SK-N-SH (cell line): ENCODE data around the gene DIAPH2. TPM values are rescaled to one million over a fixed set of nuclear protein-coding genes. Genes with fewer than 3 reads are reported as not detected.

Experiments used
- CTCF ChIA-PET: fragments of 300-600, 350-600 bp; formaldehyde crosslinking; extraction: SDS; loops from one replicate; lab custom pipeline; 2021; lab: Yijun Ruan, JAX
- POLR2A ChIA-PET: fragments of 350-600 bp; sonication (Branson Sonifier 250); formaldehyde crosslinking; extraction: SDS; loops from one replicate; lab custom pipeline; 2020; ENCODE audit warnings: antibody characterized with exemption, inconsistent platforms; lab: Yijun Ruan, JAX
- DNase-seq: peaks from one replicate; pipeline ENCODE4 v3.0.0; 2012
- H2AFZ ChIP-seq: fragments of 200-600 bp; sonication (generic); 2 replicates; pipeline ENCODE4 v1.8.1; 2016; ENCODE audit warnings: antibody characterized with exemption, mild to moderate bottlenecking, low read depth
- H3F3A ChIP-seq: fragments of 200-600 bp; sonication (generic); replicated peaks from 2 replicates; pipeline ENCODE3; 2016; ENCODE audit warnings: antibody characterized with exemption, mild to moderate bottlenecking; ENCODE audit not compliant: insufficient read depth
- H3K27ac ChIP-seq, 2 experiments: fragments of 200-500 bp in 1 of 2; fragments of 200-600 bp in 1 of 2; sonication (Bioruptor generic) in 1 of 2; sonication (generic), shearing (Covaris generic) in 1 of 2; 2 replicates each; pipeline versions ENCODE4 v1.5.1 to v1.6.1; 2014 to 2016; ENCODE audit warnings: low read depth in 2 of 2, inconsistent platforms in 1 of 2, low read length in 1 of 2, mild to moderate bottlenecking in 1 of 2, mixed read lengths in 1 of 2
- H3K27me3 ChIP-seq: fragments of 200-600 bp; sonication (generic), shearing (Covaris generic); 2 replicates; pipeline ENCODE4 v1.6.1; 2016; ENCODE audit warnings: mixed run types; ENCODE audit not compliant: insufficient read depth
- H3K36me3 ChIP-seq, 2 experiments: fragments of 200-500 bp in 1 of 2; fragments of 200-600 bp in 1 of 2; sonication (Bioruptor generic) in 1 of 2; sonication (generic) in 1 of 2; replicated peaks in 1 of 2; 2 replicates each; pipeline versions ENCODE3 to v1.5.1; 2014 to 2016; ENCODE audit warnings: low read length in 1 of 2, mild to moderate bottlenecking in 1 of 2; ENCODE audit not compliant: insufficient read depth in 2 of 2, control insufficient read depth in 1 of 2
- H3K4me1 ChIP-seq, 2 experiments: fragments of 200-500 bp in 1 of 2; fragments of 200-600 bp in 1 of 2; sonication (Bioruptor generic) in 1 of 2; sonication (generic), shearing (Covaris generic) in 1 of 2; 2 replicates each; pipeline versions ENCODE4 v1.5.1 to v1.6.1; 2014 to 2016; ENCODE audit warnings: low read depth in 1 of 2, low read length in 1 of 2, mixed run types in 1 of 2; ENCODE audit not compliant: insufficient read depth in 2 of 2, control insufficient read depth in 1 of 2
- H3K4me2 ChIP-seq: fragments of 200-600 bp; sonication (generic), shearing (Covaris generic); 2 replicates; pipeline ENCODE4 v1.6.1; 2017; ENCODE audit warnings: mixed run types
- H3K4me3 ChIP-seq, 2 experiments: fragments of 200-500 bp in 1 of 2; fragments of 200-600 bp in 1 of 2; sonication (Bioruptor generic) in 1 of 2; sonication (generic), shearing (Covaris generic) in 1 of 2; 2 replicates each; pipeline versions ENCODE4 v1.5.1 to v1.8.1; 2014 to 2016; ENCODE audit warnings: low read depth in 2 of 2, inconsistent platforms in 1 of 2, low read length in 1 of 2, mild to moderate bottlenecking in 1 of 2, mixed read lengths in 1 of 2, moderate library complexity in 1 of 2
- H3K79me2 ChIP-seq: fragments of 200-600 bp; sonication (generic); 2 replicates; pipeline ENCODE4 v1.8.1; 2017; ENCODE audit warnings: mild to moderate bottlenecking; ENCODE audit not compliant: insufficient read depth
- H3K9ac ChIP-seq: fragments of 200-600 bp; sonication (generic); 2 replicates; pipeline ENCODE4 v1.6.1; 2017; ENCODE audit warnings: mixed run types
- H3K9me2 ChIP-seq: fragments of 200-600 bp; sonication (generic); 2 replicates; pipeline ENCODE4 v1.6.1; 2017; ENCODE audit warnings: mixed run types
- H3K9me3 ChIP-seq: fragments of 200-600 bp; sonication (generic); 2 replicates; pipeline ENCODE4 v1.6.1; 2017; ENCODE audit warnings: mixed run types, mild to moderate bottlenecking, moderate library complexity
- H4K20me1 ChIP-seq: fragments of 200-600 bp; sonication (generic); 2 replicates; pipeline ENCODE4 v1.6.1; 2017; ENCODE audit warnings: mild to moderate bottlenecking, mixed run types; ENCODE audit not compliant: insufficient read depth
- CHD2 ChIP-seq: fragments of 150-350 bp; IDR thresholded peaks from 2 replicates; pipeline ENCODE4 v1.6.1; 2018; ENCODE audit warnings: low read length; ENCODE audit not compliant: partially characterized antibody
- EZH2phosphoT487 ChIP-seq: fragments of 200-600 bp; sonication (generic); IDR thresholded peaks from 2 replicates; pipeline ENCODE4 v1.6.1; 2017; ENCODE audit warnings: low read depth, mixed run types, mild to moderate bottlenecking, antibody characterized with exemption, moderate library complexity, borderline replicate concordance
- FOSL2 ChIP-seq: IDR thresholded peaks from 2 replicates; pipeline ENCODE4 v1.4.0; 2012; ENCODE audit warnings: low read depth, mild to moderate bottlenecking, moderate library complexity, borderline replicate concordance
- IRF3 ChIP-seq: fragments of 150-350 bp; IDR thresholded peaks from 2 replicates; pipeline ENCODE4 v1.6.1; 2016; ENCODE audit warnings: mild to moderate bottlenecking, low read depth, low read length
- MXI1 ChIP-seq: IDR thresholded peaks from 2 replicates; pipeline ENCODE4 v1.6.1; 2012; ENCODE audit warnings: mild to moderate bottlenecking, low read depth, low read length, improper control_type of control experiment
- NFIC ChIP-seq: IDR thresholded peaks from 2 replicates; pipeline ENCODE4 v1.4.0; 2012; ENCODE audit warnings: borderline replicate concordance
- RAD21 ChIP-seq: IDR thresholded peaks from 2 replicates; pipeline ENCODE4 v1.6.1; 2012; ENCODE audit warnings: mild to moderate bottlenecking, low read length
- RCOR1 ChIP-seq: fragments of 150-350 bp; IDR thresholded peaks from 2 replicates; pipeline ENCODE4 v1.6.1; 2017; ENCODE audit warnings: antibody characterized with exemption, low read length
- REST ChIP-seq: IDR thresholded peaks from 2 replicates; pipeline ENCODE4 v1.6.1; 2012; ENCODE audit warnings: mild to moderate bottlenecking, low read depth, low read length, moderate library complexity
- RFX5 ChIP-seq: IDR thresholded peaks from 2 replicates; pipeline ENCODE4 v1.6.1; 2012; ENCODE audit warnings: mild to moderate bottlenecking, improper control_type of control experiment, low read length
- RXRA ChIP-seq: IDR thresholded peaks from 2 replicates; pipeline ENCODE4 v1.4.0; 2012; ENCODE audit warnings: low read depth, mild to moderate bottlenecking, borderline replicate concordance
- SMC3 ChIP-seq: IDR thresholded peaks from 2 replicates; pipeline ENCODE4 v1.6.1; 2012; ENCODE audit warnings: low read depth, low read length, improper control_type of control experiment
- TAF1 ChIP-seq: IDR thresholded peaks from 2 replicates; pipeline ENCODE4 v1.6.1; 2012; ENCODE audit warnings: low read depth, mild to moderate bottlenecking, low read length, moderate library complexity, borderline replicate concordance
- TEAD4 ChIP-seq: IDR thresholded peaks from 2 replicates; pipeline ENCODE4 v1.4.0; 2012; ENCODE audit warnings: mild to moderate bottlenecking, borderline replicate concordance; ENCODE audit not compliant: insufficient read depth
- USF1 ChIP-seq: IDR thresholded peaks from 2 replicates; pipeline ENCODE4 v1.4.0; 2012; ENCODE audit warnings: low read depth, borderline replicate concordance
- USF2 ChIP-seq: fragments of 150-350 bp; IDR thresholded peaks from 2 replicates; pipeline ENCODE4 v1.6.1; 2017; ENCODE audit warnings: antibody characterized with exemption, low read length, low read depth, borderline replicate concordance
- YY1 ChIP-seq: IDR thresholded peaks from 2 replicates; pipeline ENCODE4 v1.4.0; 2012; ENCODE audit warnings: low read depth, mild to moderate bottlenecking
- WGBS: methylation state at CpG from one replicate; pipeline ENCODE4 v1.1.6; 2017; ENCODE audit warnings: low lambda C conversion rate; 5-methylcytosine and 5-hydroxymethylcytosine counted together
- polyA plus RNA-seq, 3 experiments: library from polyadenylated mRNA; depleted of rRNA; stranded (reverse); fragments of >200 nt; gene quantifications; 2 replicates each; pipeline ENCODE4 v1.2.3, GENCODE V29; 2012
- TF ChIP-seq, protein P1 (sequence below): IDR thresholded peaks from 2 replicates; pipeline ENCODE4; 2012

Gene DIAPH2
- polyA plus RNA-seq, 1 of the 3 experiments (the other 2 are of a cell fraction), result 1.1 TPM

GRCh38 chrX:97155816-97156215 is 471.2 kb downstream of the DIAPH2 start:
- no peak overlapping the region for H3K4me2 ChIP-seq
- WGBS, result 78% methylated on average over 1 of the region's 1 CpG

More at GRCh38 chrX:97155816-97156215, 471.2 kb downstream of the DIAPH2 start:
- Histone ChIP-seq H3K9ac (no peak overlapping the region), H3K27ac (no peak overlapping the region), H3K9me3 (no peaks in the 10 kb centered on the region), H4K20me1 (no peaks in the 10 kb centered on the region), H3K27me3 (no peaks in the 10 kb centered on the region), H3K4me1 (no peaks in the 10 kb centered on the region), H3F3A (no peaks in the 10 kb centered on the region), H2AFZ (no peak overlapping the region), H3K36me3 (no peaks in the 10 kb centered on the region), H3K9me2 (no peaks in the 10 kb centered on the region), H3K79me2 (no peaks in the 10 kb centered on the region; the same call in 1 of the 2 replicates), H3K4me3 (no peak overlapping the region)
- CTCF ChIA-PET, result no interaction called here
- no peak for DNase-seq
- POLR2A ChIA-PET, result no interaction called here
- TF ChIP-seq TAF1 (no peak), RCOR1 (no peak), CHD2 (no peak), NFIC (no peak), IRF3 (no peak), RFX5 (no peak), USF1 (no peak), SMC3 (no peak), EZH2phosphoT487 (no peak), TEAD4 (no peak), RXRA (no peak), RAD21 (no peak), FOSL2 (no peak), REST (no peak), USF2 (no peak), MXI1 (no peak), YY1 (no peak)
- TF ChIP-seq, protein P1, sequence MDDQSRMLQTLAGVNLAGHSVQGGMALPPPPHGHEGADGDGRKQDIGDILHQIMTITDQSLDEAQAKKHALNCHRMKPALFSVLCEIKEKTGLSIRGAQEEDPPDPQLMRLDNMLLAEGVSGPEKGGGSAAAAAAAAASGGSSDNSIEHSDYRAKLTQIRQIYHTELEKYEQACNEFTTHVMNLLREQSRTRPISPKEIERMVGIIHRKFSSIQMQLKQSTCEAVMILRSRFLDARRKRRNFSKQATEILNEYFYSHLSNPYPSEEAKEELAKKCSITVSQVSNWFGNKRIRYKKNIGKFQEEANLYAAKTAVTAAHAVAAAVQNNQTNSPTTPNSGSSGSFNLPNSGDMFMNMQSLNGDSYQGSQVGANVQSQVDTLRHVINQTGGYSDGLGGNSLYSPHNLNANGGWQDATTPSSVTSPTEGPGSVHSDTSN, result no peak
